ENCODE data around the gene CCDC174.

- TF ChIP-seq CTCF (IDR thresholded peaks at IDR 0.05; ENCODE audit: low read depth, low read length, poor library complexity, severe bottlenecking) (no peak), EZH2phosphoT487 (IDR thresholded peaks at IDR 0.05; ENCODE audit: borderline replicate concordance, low read length) (no peak)
These were observed 36.7 kb upstream of the CCDC174 start for GRCh38 chr3:14614862-14615261.
